ENCODE measurements around the gene DCUN1D3.

DNA sequence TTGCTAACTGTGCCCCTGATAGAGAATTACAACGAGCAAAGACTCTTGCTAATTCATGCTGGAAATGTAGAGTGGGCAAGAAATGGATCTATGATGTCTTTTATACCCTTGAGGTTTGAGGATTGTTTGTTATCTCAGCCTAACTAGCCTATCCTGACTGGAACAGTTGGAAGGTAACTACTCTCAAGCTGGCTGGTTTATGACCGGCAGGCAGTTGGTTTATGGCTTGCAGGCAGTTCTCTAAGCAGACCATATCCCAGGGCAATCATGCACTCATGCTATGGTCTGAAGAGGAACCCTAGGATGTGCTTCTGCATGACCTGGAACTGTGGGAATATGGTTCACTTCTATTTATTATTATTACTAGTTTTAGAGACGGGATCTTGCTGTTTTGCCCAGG is 49.5 kb upstream of the DCUN1D3 start:
- TF ChIP-seq, protein P1, sequence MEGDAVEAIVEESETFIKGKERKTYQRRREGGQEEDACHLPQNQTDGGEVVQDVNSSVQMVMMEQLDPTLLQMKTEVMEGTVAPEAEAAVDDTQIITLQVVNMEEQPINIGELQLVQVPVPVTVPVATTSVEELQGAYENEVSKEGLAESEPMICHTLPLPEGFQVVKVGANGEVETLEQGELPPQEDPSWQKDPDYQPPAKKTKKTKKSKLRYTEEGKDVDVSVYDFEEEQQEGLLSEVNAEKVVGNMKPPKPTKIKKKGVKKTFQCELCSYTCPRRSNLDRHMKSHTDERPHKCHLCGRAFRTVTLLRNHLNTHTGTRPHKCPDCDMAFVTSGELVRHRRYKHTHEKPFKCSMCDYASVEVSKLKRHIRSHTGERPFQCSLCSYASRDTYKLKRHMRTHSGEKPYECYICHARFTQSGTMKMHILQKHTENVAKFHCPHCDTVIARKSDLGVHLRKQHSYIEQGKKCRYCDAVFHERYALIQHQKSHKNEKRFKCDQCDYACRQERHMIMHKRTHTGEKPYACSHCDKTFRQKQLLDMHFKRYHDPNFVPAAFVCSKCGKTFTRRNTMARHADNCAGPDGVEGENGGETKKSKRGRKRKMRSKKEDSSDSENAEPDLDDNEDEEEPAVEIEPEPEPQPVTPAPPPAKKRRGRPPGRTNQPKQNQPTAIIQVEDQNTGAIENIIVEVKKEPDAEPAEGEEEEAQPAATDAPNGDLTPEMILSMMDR (IDR thresholded peaks at IDR 0.05; ENCODE audit: insufficient read depth, low read length, poor library complexity, severe bottlenecking): no peak
- no peak for TF ChIP-seq EZH2phosphoT487 (conservative IDR thresholded peaks at IDR 0.05; ENCODE audit: low read length)

Data from SU-DHL-6 (cell line).